GM19438 (cell line): ENCODE measurements around the gene SH3RF1.
"Not testable (repeated sequence)": the region's sequence is repeated elsewhere in the genome, so short reads cannot be mapped to it uniquely, and the experiment has no call there.

Experiments
- ATAC-seq: cut with Tn5 transposase; IDR thresholded peaks from one replicate; pipeline ENCODE4 v1.9.1; 2021; ENCODE audit warnings: low read depth; ENCODE audit not compliant: unreplicated experiment

Gene SH3RF1

DNA sequence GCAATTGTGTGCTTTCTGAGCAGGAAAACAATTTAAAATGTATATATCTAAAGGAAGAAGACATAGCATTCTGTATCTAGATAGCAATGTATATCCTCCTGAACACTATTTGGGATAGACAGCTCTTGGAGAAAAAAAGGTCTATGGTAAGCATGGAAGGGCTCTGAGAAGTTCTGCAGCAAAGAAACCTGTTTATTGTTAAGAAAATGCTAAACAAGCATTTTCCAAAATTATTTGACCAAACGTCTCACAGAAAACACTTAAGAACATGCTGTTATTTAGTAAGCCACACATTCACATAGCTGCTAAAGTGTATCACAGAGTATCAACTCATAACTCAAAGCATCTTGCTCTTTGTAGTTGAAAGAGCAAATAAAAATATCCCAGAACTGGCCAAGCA is 67.9 kb downstream of the SH3RF1 start:
- ATAC-seq: no peak

GRCh38 chr4:169202145-169202699 is 68.5 kb downstream of the SH3RF1 start:
- no peak for ATAC-seq

DNA sequence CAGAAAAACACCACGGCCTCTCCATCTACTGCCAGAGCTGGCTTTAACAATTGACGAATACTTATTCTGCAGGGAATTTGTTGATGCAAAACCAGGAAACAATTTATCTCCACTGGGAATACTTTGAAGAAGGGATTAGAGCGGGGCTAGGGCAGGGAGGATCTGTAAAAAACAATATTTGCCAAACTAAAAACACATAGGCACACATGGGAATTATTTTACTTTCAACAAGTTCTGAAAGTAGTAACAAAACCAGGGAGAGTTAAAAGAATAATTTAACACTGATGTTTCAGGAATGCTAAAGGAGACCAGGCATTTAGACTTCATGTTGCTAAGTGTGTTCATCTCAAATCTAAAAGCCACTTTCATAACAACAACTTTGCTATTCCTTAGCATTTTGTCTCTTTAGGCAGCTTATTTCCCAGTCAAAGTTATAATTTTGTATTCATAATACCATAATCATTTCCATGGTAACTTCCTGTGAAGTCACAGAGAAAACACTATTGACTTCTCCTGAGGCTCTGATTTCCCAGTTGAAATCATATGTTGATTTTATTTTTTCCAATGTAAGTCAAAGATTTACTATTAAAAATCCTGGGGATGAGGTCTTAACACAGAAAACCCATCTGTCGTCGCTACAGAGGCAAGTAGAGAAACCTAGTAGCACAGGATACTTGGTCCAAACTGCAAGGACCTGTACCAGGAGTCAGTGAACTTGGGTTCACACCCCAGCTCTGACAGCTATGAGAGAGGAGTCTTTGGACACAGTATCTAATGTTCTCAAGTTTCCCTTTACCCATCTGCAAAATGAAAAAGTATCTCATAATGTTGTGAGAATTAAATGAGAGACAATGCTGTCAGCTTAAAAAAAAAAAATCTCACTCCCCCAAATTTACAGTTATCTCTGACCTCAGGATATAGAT is 69.3 kb downstream of the SH3RF1 start:
- ATAC-seq: no peak

DNA sequence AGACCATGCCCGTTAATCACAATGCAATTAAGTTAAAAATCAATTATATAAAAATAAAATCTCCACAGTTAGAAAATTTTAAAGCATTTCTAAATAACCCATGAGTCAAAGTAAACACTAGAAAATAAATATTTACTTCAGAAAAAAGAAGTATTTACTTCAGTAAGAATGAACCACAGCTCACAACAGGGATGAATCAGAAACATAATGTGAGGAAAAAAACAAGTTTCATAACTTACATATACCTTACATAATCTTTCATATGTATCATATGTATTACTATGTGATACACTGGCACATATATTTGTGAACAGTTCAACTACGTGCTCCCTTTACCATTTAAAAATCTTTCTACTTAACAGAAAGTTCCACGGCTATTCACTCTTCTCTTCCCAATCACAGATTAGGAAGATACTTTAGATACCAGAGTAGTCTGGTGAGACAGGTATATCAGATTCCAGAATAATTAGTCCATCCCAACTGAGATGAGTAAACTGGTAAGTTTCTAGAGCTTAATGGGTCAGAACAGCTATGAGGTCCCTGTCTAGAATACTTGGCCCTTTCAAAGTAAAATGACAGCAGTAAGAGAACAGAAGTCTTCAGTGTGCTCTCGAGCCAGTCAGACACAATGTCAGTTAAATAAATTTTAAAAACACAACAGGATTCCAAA is 70.3 kb downstream of the SH3RF1 start:
- no peak for ATAC-seq

GRCh38 chr4:169199184-169199583 is 71.6 kb downstream of the SH3RF1 start:
- ATAC-seq: no peak

- no peak for ATAC-seq
These were observed 72.6 kb downstream of the SH3RF1 start for GRCh38 chr4:169198167-169198566.

DNA sequence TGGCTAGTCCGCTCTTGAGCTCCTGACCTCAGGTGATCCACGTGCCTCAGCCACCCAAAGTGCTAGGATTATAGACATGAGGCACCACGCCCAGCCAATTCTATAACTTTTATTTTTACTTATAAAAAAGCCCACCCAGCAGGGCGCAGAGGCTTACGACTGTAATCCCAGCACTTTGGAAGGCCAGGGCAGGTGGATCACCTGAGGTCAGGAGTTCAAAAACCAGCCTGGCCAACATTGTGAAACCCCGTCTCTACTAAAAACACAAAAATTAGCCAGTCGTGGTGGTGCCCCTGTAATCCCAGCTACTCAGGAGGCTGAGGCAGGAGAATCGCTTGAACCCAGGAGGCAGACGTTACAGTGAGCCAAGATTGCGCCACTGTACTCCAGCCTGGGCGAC is 73.5 kb downstream of the SH3RF1 start:
- ATAC-seq: not testable (repeated sequence)

- no peak for ATAC-seq
These were observed 75.7 kb downstream of the SH3RF1 start for GRCh38 chr4:169195032-169195431.

- ATAC-seq: not testable (repeated sequence)
These were observed 80.8 kb downstream of the SH3RF1 start for GRCh38 chr4:169189968-169190367.

DNA sequence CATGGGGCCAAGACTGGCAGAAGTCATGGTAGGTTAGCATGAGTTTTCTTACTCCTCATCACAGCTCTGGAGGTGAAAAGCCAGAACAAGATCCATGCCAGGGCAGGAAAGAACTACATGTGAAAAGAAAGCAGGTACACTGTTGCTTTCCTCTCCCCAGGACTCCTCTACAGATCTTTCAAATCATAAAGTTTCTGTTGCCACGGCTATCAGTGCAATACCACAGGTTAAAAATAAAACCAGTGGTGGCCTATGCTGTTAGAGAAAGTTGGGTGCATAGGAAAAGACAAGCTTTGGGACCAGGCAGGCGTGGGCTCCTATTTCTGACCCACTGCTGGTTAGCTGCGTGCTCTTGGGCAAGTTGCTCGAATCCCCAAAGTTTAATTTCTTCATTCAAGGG is 81.4 kb downstream of the SH3RF1 start:
- ATAC-seq: peak; percentile 93

- ATAC-seq: no peak
These were observed 82.6 kb downstream of the SH3RF1 start for GRCh38 chr4:169188204-169188603.

DNA sequence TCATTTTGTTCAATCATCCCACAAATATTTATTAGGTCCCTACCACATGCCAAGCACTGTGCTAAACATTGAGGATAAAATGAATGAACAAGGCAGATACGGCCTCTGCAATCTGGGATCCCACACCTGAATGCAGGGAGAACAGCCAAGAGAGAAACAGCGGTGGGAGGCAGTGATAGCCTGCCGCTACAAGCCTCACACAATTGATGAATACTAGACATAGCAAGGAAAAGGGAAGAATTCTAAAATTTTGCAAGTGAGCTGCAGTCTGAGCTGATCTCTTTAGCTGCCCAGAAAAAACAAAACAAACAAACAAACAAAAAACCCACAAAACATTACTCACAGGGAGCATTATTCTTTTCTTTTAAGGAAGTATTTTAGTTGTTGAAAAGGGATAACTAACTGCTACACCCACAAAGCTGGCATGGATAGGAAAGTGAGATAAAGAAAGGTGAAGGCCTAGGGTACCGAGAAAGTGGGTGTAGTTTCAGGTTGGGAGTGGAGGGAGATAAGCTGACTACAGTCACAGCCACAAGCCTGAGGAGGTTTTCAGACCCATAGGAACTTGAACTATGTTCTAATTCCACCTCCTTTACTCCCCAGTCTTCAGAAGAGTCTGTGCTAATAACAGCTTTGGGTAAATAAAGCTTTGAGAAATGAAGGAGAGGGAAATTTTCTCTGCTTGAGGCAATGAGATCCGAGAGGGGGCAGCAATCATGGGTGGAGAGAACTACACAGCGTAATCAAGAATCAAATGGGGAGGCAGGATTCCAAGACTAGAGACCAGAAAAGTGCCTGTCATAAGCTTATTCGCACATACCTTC is 85.4 kb downstream of the SH3RF1 start:
- no peak for ATAC-seq

DNA sequence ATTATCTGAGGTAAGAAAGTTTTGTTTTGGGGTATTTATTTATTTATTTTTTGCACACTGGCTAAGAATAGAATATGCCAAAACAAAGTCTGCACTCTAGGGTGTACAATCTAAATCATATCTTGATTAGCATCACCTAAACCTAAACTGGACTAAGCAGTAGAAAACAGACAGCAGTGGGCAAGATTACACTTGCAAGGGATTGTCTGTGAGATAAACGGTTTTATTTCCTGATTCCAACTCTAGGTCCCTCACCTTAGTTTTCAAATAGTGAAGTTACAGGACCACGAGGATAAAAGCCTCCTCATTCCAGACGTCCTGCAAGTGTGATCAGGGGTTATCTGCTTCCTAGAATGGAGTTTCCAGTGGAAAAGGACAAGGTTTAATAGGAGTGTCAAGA is 86.1 kb downstream of the SH3RF1 start:
- no peak for ATAC-seq

GRCh38 chr4:169184236-169184635 is 86.5 kb downstream of the SH3RF1 start:
- no peak for ATAC-seq

DNA sequence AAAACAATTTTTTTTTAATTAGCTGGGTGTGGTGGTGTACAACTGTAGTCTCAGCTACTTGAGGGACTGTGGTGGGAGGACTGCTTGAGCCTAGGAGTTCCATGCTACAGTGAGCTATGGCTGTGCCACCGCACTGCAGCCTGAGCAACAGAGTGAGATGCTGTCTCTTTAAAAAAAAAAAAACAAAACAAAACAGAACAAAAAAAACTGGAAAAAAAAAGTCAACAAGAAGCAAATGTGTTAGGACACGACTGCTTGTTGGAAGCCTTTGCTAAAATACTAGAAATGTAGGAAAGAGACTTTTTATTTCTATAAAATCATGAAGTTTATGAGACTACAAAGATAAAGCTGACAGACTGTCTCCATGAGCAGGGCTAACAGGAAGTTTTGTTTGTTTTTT is 87.2 kb downstream of the SH3RF1 start:
- ATAC-seq: no peak

DNA sequence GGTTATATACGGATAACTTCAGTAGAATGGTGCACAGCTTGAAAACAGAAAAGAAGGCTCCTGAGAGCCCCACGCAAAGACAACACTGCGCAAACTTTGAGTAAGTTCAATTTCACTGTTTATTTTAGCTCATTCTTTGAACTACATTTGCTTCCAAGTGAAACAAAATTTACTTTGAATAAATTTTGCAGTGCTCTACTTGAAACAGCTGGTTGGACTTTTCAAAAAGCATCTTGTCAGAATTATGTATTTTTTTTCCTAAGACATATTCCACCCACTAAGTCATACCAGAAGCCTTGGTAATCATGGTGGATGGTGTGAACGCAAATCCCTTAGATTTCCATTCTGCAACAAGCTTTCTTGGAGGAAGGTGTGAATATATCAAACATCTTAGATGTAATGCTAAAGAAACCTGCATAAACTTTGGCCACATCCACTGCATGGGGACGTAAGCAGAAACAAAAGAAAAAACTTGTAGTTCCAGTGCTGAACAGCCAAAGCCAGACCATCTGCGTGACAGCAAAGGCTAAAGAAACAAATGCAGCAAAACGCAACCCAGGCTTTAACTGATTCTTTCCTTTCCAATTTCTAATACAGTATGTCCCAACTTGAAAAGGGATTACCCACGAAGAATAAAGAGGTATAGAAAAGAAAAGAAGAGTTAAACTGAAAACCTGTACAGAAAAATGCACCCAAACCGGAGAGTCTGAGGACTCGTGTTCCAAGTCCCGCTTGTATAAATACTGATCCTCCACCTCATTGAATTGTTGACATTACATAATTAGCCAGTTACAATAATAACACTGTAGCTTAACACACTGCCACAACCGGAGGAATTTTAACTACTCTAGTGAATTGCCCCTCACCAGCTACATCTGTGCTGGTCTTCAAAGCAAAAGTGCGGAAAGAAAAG is 90.9 kb downstream of the SH3RF1 start:
- ATAC-seq: no peak

DNA sequence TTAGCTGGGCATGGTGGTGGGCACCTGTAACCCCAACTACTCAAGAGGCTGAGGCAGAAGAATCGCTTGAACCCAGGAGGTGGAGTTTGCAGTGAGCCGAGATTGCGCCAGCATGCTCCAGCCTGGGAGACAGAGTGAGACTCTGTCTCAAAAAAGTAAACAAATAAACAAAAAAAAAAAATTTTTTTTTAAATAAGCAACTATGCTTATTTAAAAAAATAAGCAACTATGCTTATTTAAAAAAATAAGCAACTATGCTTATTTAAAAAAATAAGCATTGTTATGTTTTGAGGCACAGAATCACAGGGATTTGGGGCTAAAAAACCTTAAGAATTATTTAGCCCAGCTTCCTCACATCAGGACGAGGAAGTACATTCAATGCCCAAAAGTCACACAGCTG is 92.7 kb downstream of the SH3RF1 start:
- ATAC-seq: not testable (repeated sequence)

DNA sequence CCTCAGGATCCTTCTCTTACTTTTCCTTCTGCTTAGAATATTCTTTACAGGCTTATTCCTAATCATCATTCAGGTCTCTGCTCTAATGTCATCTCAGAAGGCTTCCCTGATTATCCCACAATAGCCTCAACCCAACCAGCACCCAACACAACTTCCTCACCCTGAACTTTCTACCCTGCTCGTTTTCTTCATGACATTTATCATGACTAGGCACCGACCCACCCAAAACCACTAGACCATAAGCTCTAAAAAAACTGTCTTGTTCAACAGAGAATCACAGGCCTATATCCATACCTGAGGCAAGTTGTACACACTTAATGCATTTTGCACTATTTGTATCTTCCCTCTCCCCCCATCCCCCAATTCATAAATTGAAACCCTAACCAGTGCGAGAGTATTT is 95.3 kb downstream of the SH3RF1 start:
- ATAC-seq: no peak

DNA sequence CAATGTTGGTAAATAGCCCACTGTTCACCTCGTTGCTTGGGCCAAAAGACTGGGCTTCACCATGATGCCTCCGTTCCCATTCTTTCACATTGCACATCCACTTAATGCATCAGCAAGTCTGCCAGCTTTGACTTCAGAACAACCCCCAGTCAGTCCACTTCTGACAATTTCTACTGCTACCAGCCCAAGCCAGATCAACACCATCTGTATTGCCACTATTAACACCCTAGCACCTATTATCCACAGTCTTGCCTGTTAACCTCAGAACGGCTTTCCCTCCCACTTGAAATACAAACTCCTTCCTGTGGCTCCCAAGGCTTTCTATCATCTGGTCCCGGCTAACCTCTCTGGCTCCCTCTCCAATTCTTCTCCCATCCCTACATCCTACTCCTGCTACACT is 95.7 kb downstream of the SH3RF1 start:
- no peak for ATAC-seq

GRCh38 chr4:169174247-169174646 is 96.5 kb downstream of the SH3RF1 start:
- no peak for ATAC-seq
